ENCODE results near the gene C1orf226. TPM values are rescaled to one million over a fixed set of nuclear protein-coding genes. Genes with fewer than 3 reads are reported as not detected.

C1orf226 gene
- total and polyA plus RNA-seq, 2 experiments from 2014 or later = under 0.01 to 0.08 TPM

DNA sequence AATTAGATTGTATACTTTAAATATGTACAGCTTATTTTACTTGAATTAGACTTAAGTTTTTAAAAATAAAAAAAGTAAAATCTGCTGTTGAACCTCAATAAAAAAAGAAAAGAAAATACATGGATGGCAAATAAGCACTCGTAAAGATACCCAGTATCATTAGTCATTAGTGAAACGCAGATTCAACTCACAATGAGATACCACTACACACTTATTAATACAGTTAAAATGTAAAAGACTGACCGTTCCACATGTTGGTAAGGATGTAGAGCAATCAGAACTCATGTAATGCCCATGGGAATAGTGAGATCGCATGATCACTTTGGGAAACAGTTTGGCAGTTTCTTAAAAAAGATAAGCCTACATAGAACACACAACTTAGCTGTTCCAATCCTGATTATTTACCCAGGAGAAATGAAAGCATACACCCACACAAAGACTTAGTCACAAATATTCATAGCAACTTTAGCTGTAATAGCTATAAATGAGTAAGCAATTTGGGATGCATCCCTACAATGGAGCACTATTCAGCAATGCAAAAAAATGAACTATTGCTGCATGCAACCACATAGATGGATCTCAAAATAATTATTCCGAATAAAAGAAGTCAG, 23.1 kb downstream of the C1orf226 start:
- TF ChIP-seq EZH2 (IDR thresholded peaks at IDR 0.05; ENCODE audit: insufficient read depth, poor library complexity, severe bottlenecking) = no peak
- TF ChIP-seq EZH2phosphoT487 (IDR thresholded peaks at IDR 0.05; ENCODE audit: insufficient read depth, low read depth) = no peak
- 35 to 37% methylated on average over 5 of the region's 5 CpGs for WGBS, 2 experiments (ENCODE audit: low coverage in 1 of 2, low lambda C conversion rate in 2 of 2, missing lambda C conversion rate in 2 of 2)
- Histone ChIP-seq H2AFZ (no peak overlapping the region), H3K9me3 (ENCODE audit: low read depth) (no peaks in the 10 kb centered on the region), H3K4me3 (peak overlapping the region; percentile 32), H3K9me2 (ENCODE audit: insufficient read depth) (no peaks in the 10 kb centered on the region), H3K27ac (peak overlapping the region; percentile 47), H3K4me2 (ENCODE audit: unreplicated experiment) (peak overlapping the region; percentile 63), H3F3A (ENCODE audit: insufficient read depth) (peaks cover 11% of the 10 kb centered on the region), H3K4me1 (ENCODE audit: insufficient read depth) (peaks cover 30% of the 10 kb centered on the region), H3K9ac (no peak overlapping the region), H3K27me3 (replicated peaks; ENCODE audit: insufficient read depth) (no peaks in the 10 kb centered on the region), H3K79me2 (ENCODE audit: insufficient read depth) (no peaks in the 10 kb centered on the region), H4K20me1 (ENCODE audit: insufficient read depth) (no peaks in the 10 kb centered on the region), H3K36me3 (ENCODE audit: low read depth) (no peaks in the 10 kb centered on the region)
- in situ Hi-C loops (cut with MboI) = no loop called here
- DNase-seq = peak; percentile 87

GRCh38 chr1:162405800-162406199, 24.3 kb downstream of the C1orf226 start:
- no peaks in the 10 kb centered on the region for H3K79me2 ChIP-seq (ENCODE audit: insufficient read depth)
- WGBS, 2 experiments (ENCODE audit: low coverage in 1 of 2, low lambda C conversion rate in 2 of 2, missing lambda C conversion rate in 2 of 2) = 53 to 55% methylated on average over 5 of the region's 5 CpGs
- no peaks in the 10 kb centered on the region for H4K20me1 ChIP-seq (ENCODE audit: insufficient read depth)
- no peaks in the 10 kb centered on the region for H3K9me3 ChIP-seq (ENCODE audit: low read depth)
- no peak overlapping the region for H3K27ac ChIP-seq
- no peak overlapping the region for H3K4me2 ChIP-seq (ENCODE audit: unreplicated experiment)
- peaks cover 11% of the 10 kb centered on the region for H3F3A ChIP-seq (ENCODE audit: insufficient read depth)
- no peak overlapping the region for H2AFZ ChIP-seq
- TF ChIP-seq EZH2 (IDR thresholded peaks at IDR 0.05; ENCODE audit: insufficient read depth, poor library complexity, severe bottlenecking) = no peak
- no peak for TF ChIP-seq EZH2phosphoT487 (IDR thresholded peaks at IDR 0.05; ENCODE audit: insufficient read depth, low read depth)
- H3K4me3 ChIP-seq = no peak overlapping the region
- H3K9me2 ChIP-seq (ENCODE audit: insufficient read depth) = no peaks in the 10 kb centered on the region
- H3K36me3 ChIP-seq (ENCODE audit: low read depth) = no peaks in the 10 kb centered on the region
- H3K9ac ChIP-seq = no peak overlapping the region
- peaks cover 30% of the 10 kb centered on the region for H3K4me1 ChIP-seq (ENCODE audit: insufficient read depth)
- in situ Hi-C loops (cut with MboI) = no loop called here
- no peaks in the 10 kb centered on the region for H3K27me3 ChIP-seq (replicated peaks; ENCODE audit: insufficient read depth)
- DNase-seq = no peak

GRCh38 chr1:162406811-162407210, 25.3 kb downstream of the C1orf226 start:
- Histone ChIP-seq H3K36me3 (ENCODE audit: low read depth) (no peaks in the 10 kb centered on the region), H3K27me3 (replicated peaks; ENCODE audit: insufficient read depth) (no peaks in the 10 kb centered on the region), H3K4me2 (ENCODE audit: unreplicated experiment) (no peak overlapping the region), H4K20me1 (ENCODE audit: insufficient read depth) (no peaks in the 10 kb centered on the region), H3K4me1 (ENCODE audit: insufficient read depth) (peaks cover 34% of the 10 kb centered on the region), H2AFZ (no peak overlapping the region), H3K9ac (no peak overlapping the region), H3K9me3 (ENCODE audit: low read depth) (no peaks in the 10 kb centered on the region), H3K79me2 (ENCODE audit: insufficient read depth) (no peaks in the 10 kb centered on the region), H3K27ac (no peak overlapping the region), H3F3A (ENCODE audit: insufficient read depth) (peaks cover 11% of the 10 kb centered on the region), H3K9me2 (ENCODE audit: insufficient read depth) (no peaks in the 10 kb centered on the region), H3K4me3 (no peak overlapping the region)
- DNase-seq = peak; percentile 24
- 68 to 70% methylated on average over 2 of the region's 2 CpGs for WGBS, 2 experiments (ENCODE audit: low coverage in 1 of 2, low lambda C conversion rate in 2 of 2, missing lambda C conversion rate in 2 of 2)
- in situ Hi-C loops (cut with MboI) = no loop called here
- no peak for TF ChIP-seq EZH2phosphoT487 (IDR thresholded peaks at IDR 0.05; ENCODE audit: insufficient read depth, low read depth)
- no peak for TF ChIP-seq EZH2 (IDR thresholded peaks at IDR 0.05; ENCODE audit: insufficient read depth, poor library complexity, severe bottlenecking)

- in situ Hi-C loops (cut with MboI) = no loop called here
- WGBS, 2 experiments (ENCODE audit: low coverage in 1 of 2, low lambda C conversion rate in 2 of 2, missing lambda C conversion rate in 2 of 2) = 100% methylated on average over 1 of the region's 1 CpG
Observed at GRCh38 chr1:162407539-162407938, 26.0 kb downstream of the C1orf226 start.

More at GRCh38 chr1:162407539-162407938, 26.0 kb downstream of the C1orf226 start:
- Histone ChIP-seq H3K79me2 (ENCODE audit: insufficient read depth) (no peaks in the 10 kb centered on the region), H3K9me3 (ENCODE audit: low read depth) (no peaks in the 10 kb centered on the region), H3F3A (ENCODE audit: insufficient read depth) (peaks cover 11% of the 10 kb centered on the region), H3K4me3 (no peak overlapping the region), H3K4me2 (ENCODE audit: unreplicated experiment) (no peak overlapping the region), H3K9me2 (ENCODE audit: insufficient read depth) (no peaks in the 10 kb centered on the region), H3K36me3 (ENCODE audit: low read depth) (no peaks in the 10 kb centered on the region), H3K9ac (no peak overlapping the region), H3K27ac (no peak overlapping the region), H3K4me1 (ENCODE audit: insufficient read depth) (peaks cover 38% of the 10 kb centered on the region), H3K27me3 (replicated peaks; ENCODE audit: insufficient read depth) (no peaks in the 10 kb centered on the region), H2AFZ (no peak overlapping the region), H4K20me1 (ENCODE audit: insufficient read depth) (no peaks in the 10 kb centered on the region)
- no peak for DNase-seq
- TF ChIP-seq EZH2phosphoT487 (IDR thresholded peaks at IDR 0.05; ENCODE audit: insufficient read depth, low read depth) = no peak
- no peak for TF ChIP-seq EZH2 (IDR thresholded peaks at IDR 0.05; ENCODE audit: insufficient read depth, poor library complexity, severe bottlenecking)

Measured in GM23248 (cell line).